VCaP (cell line): ENCODE results near the gene PGAM2.

Experiments
- H3K27ac ChIP-seq: fragments of 450-650 bp; 2 replicates; pipeline ENCODE4 v1.5.1; 2017
- TF ChIP-seq, protein P1 (sequence below): fragments of 450-650 bp; conservative IDR thresholded peaks from 2 replicates; pipeline ENCODE4 v1.5.1; 2017; ENCODE audit warnings: mild to moderate bottlenecking, moderate library complexity

Gene PGAM2

GRCh38 chr7:44056681-44057080 is 8.7 kb downstream of the PGAM2 start:
- H3K27ac ChIP-seq = no peak overlapping the region
- TF ChIP-seq, protein P1, sequence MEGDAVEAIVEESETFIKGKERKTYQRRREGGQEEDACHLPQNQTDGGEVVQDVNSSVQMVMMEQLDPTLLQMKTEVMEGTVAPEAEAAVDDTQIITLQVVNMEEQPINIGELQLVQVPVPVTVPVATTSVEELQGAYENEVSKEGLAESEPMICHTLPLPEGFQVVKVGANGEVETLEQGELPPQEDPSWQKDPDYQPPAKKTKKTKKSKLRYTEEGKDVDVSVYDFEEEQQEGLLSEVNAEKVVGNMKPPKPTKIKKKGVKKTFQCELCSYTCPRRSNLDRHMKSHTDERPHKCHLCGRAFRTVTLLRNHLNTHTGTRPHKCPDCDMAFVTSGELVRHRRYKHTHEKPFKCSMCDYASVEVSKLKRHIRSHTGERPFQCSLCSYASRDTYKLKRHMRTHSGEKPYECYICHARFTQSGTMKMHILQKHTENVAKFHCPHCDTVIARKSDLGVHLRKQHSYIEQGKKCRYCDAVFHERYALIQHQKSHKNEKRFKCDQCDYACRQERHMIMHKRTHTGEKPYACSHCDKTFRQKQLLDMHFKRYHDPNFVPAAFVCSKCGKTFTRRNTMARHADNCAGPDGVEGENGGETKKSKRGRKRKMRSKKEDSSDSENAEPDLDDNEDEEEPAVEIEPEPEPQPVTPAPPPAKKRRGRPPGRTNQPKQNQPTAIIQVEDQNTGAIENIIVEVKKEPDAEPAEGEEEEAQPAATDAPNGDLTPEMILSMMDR = no peak

DNA sequence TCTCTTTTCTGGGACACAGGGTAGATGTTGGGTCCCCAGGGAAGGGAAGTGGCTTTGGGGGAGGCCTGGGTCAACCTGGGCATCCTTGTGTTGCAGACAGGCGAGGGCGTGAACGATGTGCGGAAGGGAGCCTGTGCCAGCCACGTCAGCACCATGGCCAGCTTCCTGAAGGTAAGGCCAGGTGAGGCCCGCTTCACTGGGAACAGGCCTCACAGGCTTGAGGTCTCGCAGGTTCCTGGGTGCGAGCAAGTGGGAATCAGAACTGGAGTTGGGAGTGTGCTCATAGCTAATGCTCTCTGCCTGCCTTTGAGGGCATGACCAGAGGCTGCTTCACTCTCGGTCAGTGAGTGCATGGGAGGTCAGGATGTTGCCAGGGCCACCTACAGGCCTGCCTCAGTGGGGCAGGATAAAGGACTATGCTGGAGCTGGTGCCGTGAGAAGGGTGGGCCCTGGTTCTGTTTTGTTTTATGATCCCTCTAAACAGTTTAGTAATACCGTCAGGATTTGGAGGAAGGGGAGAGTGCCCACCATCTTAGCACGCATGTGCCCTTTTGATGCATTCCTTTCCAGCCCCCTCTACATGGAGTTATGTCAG is 12.5 kb downstream of the PGAM2 start:
- no peak overlapping the region for H3K27ac ChIP-seq
- TF ChIP-seq, protein P1 = no peak

- TF ChIP-seq, protein P1 = no peak
- no peak overlapping the region for H3K27ac ChIP-seq
Measured at GRCh38 chr7:44051611-44052220, 13.7 kb downstream of the PGAM2 start.

DNA sequence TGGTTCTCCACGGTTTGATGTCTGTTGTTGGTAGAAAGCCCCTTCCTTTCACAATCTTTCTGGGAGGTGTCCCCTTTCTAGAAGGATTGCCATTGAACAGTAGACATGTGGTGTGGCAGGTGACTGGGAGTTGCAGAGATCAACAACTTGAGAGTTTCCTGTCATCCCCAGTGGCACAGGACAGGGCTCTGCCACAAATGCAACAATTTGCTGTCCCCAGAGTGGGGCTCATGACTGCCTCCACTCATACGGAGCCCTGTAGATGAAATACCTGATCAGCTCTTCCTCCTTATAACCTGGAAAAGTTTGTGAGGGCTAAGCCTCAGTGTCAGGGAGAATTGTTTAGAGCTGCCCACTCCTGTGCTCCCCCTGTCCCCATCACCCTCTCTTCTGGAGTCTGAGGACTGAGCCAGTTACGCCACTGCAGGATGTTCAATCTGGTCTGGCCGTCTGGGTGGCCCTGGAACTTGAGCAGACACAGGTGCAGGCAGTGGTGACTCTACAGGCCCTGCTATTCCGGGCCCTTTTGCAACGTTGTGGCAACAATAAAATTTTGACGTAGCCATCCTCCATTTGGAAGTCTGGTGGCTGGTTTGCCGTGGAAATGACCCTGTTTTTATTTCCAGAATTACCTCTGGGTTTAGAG is 14.3 kb downstream of the PGAM2 start:
- H3K27ac ChIP-seq = no peak overlapping the region
- TF ChIP-seq, protein P1 = no peak

- no peak overlapping the region for H3K27ac ChIP-seq
- TF ChIP-seq, protein P1 = no peak
Measured at GRCh38 chr7:44050121-44050914, 15.0 kb downstream of the PGAM2 start.

DNA sequence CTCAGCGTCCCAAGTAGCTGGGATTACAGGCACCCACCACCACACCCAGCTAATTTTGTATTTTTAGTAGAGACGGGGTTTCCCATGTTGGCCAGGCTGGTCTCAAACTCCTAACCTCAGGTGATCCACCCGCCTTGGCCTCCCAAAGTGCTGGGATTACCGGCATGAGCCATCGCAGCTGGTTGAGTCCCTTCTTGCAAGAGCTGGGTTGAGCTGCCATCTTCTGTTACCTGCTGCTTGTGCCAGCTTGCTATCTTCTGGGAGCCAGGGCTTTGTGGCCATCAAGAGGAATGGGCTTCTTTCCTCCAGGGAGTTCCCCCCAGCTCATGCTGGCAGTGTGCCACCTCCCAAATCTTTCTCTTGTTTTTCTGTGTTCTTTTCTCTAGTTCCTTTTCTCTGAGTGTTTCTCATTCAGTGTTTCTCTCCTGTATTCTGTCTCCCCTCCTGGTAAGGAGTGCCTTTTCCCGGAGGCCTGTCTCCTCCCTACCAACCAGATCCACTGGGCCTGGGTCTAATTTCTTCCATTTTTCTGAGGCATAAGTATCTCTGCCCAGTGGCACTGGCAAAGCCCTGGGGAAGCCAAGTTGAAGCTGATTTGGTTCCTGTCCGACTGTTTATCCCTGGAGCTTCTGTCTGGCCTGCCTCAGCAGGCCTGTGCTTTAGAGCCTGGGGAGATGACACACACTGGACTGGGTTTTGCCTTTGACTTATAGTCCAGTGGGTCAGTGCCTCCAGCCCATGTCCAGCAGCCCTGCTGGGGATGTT is 17.2 kb downstream of the PGAM2 start:
- H3K27ac ChIP-seq = peak overlapping the region; percentile 30; the same call in 1 of the 2 replicates
- TF ChIP-seq, protein P1 = no peak
